ENCODE results near the gene ERRFI1.
"Not testable (repeated sequence)": the region's sequence is repeated elsewhere in the genome, so short reads cannot be mapped to it uniquely, and the experiment has no call there.

Gene ERRFI1

DNA sequence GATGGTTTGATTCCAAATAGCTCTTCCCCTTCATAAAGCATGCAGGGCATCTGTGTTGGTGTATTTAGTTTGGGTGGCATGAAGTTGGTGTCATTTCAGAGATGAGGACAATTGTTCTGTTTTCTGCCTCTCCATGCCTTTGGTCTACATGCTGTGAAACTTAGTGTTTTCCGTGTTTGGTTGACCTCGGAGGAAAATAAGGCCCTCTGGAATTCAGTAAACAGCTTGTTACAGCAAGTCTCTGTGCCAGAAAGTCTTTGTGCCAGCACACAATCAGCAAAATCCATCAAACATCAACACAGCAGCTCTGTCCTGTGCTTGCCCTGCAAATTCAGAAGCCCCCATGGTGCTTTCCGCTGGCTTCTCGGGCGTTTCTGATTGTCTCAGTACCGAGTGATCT is 55.1 kb downstream of the ERRFI1 start:
- no peak for DNase-seq (ENCODE audit: low read depth in 2 of 2)

DNA sequence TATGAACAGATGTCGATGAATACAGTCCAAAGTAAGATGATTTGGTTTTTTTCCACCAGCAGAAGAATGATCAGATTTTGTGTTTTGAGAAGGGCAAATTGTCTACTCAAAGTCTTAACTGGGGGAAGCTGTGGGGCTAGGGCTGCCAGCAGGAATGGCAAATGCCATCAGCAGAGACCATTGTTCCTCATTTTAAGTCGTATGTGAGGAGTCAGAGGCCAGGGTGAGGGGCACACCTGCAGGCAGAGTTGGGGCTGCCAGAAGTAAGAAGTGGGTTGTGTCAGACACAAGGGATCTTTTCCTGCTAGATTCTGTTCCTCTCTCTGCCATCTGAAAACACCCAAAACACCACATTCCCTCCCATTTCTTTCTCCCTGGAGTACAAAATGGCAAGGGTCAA is 55.9 kb downstream of the ERRFI1 start:
- DNase-seq (ENCODE audit: low read depth in 2 of 2), result no peak

DNA sequence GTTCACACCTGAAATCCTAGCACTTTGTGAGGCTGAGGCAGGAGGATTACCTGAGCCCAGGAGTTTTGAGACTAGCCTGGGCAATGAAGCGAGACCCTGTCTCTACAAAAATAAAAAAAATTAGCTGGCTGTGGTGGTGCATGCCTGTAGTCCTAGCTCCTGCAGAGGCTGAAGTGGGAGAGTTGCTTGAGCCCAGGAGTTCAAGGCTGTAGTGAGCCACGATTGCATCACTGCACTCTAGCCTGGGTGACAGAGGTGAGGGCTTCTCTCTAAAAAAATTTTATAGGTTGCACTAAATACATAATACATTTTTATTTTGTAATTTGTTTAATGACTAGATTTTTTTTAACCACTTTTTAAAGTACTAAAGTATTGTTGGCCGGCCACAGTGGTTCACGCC is 58.5 kb downstream of the ERRFI1 start:
- no peak for DNase-seq (ENCODE audit: low read depth in 2 of 2)

DNA sequence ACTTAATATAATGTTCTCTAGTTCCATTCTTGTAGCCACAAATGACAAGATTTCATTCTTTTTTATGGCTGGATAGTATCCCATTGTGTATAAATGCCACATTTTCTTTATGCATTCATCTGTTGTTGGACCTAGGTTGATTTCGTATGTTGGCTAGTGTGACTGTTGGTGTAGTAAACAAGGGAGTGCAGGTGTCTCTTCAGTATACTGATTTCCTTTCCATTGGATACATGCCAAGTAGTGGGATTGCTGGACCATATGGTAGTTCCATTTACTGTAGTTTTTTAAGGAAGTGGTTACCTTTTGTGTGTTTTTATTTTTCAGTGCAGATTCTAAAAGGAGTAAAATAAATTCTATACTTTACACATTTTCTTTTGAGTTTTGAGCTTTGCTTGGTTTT is 58.9 kb downstream of the ERRFI1 start:
- no peak for DNase-seq (ENCODE audit: low read depth in 2 of 2)

DNA sequence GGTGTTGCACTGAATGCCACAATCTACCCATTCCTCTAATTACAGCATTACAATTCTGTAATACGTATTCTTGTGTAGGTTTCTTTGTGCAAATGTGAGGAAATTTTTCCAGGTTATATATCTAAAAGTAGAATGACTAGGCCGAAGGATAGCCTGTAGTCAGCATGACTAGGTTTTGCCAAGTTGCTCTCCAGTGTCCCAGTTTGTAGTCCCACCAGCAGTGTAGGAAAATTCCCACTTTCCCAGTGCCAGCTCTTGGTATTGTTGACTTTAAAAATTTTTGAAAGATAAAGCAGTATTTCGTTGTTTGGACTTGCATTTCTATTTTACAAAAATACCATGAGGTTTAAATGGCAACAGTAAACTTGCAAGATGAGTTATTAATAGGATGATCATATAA is 61.6 kb downstream of the ERRFI1 start:
- no peak for DNase-seq (ENCODE audit: low read depth in 2 of 2)

DNA sequence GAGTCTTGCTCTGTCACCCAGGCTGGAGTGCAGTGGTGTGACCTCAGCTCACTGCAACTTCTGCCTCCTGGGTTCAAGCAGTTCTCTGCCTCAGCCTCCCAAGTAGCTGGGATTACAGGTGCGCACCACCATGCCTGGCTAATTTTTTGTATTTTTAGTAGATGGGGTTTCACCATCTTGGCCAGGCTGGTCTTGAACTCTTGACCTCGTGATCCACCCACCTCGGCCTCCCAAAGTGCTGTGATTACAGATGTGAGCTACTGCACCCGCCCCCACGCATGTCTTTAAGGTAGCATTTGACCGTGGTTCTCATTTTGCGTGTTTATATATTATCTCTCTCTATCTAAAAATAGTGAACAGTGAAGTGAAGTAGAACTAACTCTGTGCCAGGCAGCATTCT is 62.3 kb downstream of the ERRFI1 start:
- not testable (repeated sequence) for DNase-seq (ENCODE audit: low read depth in 2 of 2)

DNA sequence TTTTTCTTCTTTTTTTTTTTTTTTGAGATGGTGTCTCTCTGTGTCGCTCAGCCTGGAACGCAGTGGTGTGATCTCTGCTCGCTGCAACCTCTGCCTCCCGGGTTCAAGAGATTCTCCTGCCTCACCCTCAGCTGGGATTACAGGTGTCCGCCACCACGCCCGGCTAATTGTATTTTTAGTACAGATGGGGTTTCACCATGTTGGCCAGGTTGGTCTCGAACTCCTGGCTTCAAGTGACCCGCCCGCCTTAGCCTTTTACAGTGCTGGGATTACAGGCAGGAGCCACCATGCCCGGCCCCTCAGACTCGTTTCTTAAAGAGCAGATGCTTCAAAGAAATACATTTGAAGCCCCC is 62.8 kb downstream of the ERRFI1 start:
- not testable (repeated sequence) for DNase-seq (ENCODE audit: low read depth in 2 of 2)

DNA sequence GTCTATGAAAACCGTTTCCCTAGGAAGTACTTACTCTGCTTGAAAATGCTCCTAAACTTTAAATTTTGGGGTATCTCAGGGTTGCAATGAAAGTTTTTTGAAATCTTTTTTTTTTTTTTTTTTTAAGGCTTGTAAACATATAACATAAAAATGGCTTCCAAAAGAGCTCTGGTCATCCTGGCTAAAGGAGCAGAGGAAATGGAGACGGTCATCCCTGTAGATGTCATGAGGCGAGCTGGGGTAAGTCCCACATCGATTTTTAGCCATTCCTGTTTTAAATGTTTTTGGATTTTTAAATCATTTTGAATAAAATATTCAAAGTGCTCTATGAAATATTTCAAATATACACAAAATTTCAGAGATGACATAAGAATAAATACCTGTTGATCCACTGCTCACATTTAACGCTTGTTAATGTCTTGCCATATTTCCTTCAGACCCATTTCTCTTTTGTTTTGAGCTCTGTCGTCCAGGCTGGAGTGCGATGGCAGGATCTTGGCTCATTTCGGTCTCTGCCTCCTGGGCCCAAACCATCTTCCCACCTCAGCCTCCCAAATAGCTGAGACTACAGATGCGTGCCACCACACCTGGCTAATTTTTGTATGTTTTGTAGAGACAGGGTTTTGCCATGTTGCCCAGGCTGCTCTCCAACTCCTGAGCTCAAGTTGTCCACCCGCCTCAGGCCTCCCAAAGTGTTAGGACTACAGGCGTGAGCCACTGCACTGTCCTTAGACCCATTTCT is 63.3 kb downstream of the ERRFI1 start:
- no peak for DNase-seq (ENCODE audit: low read depth in 2 of 2)

DNA sequence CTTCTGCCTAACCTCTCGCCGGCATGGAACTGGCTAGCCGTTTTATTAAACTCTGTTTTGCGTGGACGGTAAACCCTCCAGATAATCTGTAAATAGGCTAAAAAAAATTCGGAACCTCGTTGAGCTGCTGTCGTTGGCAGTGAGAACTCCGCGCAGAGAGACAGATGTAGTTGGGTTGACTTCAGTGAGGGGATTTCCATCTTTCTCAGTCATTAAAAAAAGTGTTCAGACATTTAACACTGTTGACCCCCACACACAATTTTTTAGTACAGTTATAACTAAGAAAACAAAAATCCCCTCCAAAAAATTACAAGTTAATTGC is 64.1 kb downstream of the ERRFI1 start:
- DNase-seq (ENCODE audit: low read depth in 2 of 2), result peak in 1 of 2 donors; percentile 24
